Peyer's patch (tissue), 4 donors: ENCODE results near the gene SSTR5.

Source experiments
- POLR2A ChIP-seq, 2 donors: fragments of 450-650 bp; IDR thresholded peaks; one replicate each; pipeline ENCODE4 v1.5.1; 2017; ENCODE audit warnings: antibody characterized with exemption in 2 of 2, mild to moderate bottlenecking in 2 of 2, moderate library complexity in 2 of 2
- TF ChIP-seq, protein P1 (sequence below), 6 experiments: fragments of 450-650 bp in 4 of 6; fragments of 200-600 bp in 2 of 6; sonication (generic) in 1 of 6; IDR thresholded peaks; one replicate each; pipeline ENCODE4 v1.5.1; 2017 to 2019; ENCODE audit warnings: antibody characterized with exemption in 6 of 6, mild to moderate bottlenecking in 3 of 6, moderate library complexity in 1 of 6

DNA sequence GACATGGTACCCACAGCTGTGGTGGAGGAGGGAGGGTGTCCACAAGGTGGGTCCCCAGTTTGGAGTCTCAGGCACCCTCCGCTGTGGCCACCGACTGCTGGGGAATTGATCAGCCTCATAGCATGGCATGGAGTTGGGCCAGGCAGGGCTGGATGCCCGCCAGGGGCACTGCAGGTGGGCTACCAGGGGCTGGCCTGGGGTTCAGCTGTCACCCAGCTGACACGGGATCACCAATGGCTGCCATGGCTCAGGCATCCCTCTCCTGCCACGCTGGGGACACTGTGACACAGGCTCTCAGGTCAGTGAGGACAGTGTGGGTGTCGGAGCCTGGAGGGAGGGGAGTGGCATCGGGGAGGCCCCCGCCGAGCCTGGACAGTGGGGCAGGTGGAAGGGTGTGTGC lies 19.8 kb upstream of the SSTR5 start:
- TF ChIP-seq, protein P1, sequence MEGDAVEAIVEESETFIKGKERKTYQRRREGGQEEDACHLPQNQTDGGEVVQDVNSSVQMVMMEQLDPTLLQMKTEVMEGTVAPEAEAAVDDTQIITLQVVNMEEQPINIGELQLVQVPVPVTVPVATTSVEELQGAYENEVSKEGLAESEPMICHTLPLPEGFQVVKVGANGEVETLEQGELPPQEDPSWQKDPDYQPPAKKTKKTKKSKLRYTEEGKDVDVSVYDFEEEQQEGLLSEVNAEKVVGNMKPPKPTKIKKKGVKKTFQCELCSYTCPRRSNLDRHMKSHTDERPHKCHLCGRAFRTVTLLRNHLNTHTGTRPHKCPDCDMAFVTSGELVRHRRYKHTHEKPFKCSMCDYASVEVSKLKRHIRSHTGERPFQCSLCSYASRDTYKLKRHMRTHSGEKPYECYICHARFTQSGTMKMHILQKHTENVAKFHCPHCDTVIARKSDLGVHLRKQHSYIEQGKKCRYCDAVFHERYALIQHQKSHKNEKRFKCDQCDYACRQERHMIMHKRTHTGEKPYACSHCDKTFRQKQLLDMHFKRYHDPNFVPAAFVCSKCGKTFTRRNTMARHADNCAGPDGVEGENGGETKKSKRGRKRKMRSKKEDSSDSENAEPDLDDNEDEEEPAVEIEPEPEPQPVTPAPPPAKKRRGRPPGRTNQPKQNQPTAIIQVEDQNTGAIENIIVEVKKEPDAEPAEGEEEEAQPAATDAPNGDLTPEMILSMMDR (IDR thresholded peaks at IDR 0.05): no peak
- no peak for TF ChIP-seq POLR2A (IDR thresholded peaks at IDR 0.05)
